IPS-18c (cell line): ENCODE results near the gene HAUS1.
"Not testable (repeated sequence)": the region's sequence is repeated elsewhere in the genome, so short reads cannot be mapped to it uniquely, and the experiment has no call there.

ENCODE experiments used
- H3K4me3 ChIP-seq: 2 replicates; pipeline ENCODE4 v1.7.0; 2013; ENCODE audit warnings: low read depth, mild to moderate bottlenecking, low read length, moderate library complexity; ENCODE audit not compliant: insufficient read depth
- H3K9me3 ChIP-seq: one replicate; pipeline ENCODE4 v1.6.1; 2013; ENCODE audit warnings: mild to moderate bottlenecking, low read length, moderate library complexity; ENCODE audit not compliant: control insufficient read depth, insufficient read depth

HAUS1 gene

DNA sequence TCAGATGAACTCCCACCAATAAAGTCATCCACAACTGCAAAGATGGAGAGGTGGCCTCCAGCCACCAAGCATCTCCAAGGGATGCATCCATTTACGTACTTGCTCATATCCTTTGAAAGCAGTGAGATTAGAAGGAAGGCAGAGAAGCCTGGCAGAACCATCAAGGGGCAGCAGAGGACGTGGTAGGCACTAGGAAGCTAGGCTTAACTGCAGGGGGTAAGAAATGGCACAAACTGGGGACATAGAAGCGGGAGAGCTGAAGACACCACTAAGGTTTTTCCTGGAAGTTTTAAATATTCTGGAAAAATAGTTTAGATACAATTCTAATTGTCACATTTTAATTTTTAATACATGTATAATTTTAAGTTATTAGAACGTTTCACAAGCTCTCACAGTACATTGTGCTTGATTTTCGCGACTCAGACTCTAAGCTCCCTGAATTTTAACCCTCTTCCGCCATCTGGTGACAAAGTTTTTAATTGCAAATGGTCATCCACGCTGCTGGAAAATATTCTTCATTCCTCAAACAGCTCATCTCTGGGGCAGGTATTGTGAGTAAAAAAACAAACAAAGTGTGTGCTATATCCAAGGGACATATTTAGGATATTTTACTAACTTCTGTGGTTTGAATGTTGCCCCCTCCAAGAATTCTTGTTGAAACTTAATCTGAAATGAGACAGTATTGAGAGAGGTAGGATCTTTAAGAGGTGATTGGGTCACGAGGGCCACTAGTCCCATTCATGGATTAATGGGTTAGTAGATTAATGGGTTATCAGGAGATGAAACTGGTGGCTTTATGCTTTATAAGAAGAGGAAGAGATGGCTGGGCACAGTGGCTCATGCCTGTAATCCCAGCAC is 30.5 kb upstream of the HAUS1 start:
- H3K9me3 ChIP-seq: no peaks in the 10 kb centered on the region
- H3K4me3 ChIP-seq: no peak overlapping the region

- Histone ChIP-seq H3K4me3 (no peak overlapping the region), H3K9me3 (no peaks in the 10 kb centered on the region)
Observed at GRCh38 chr18:46079336-46079735, 24.8 kb upstream of the HAUS1 start.

DNA sequence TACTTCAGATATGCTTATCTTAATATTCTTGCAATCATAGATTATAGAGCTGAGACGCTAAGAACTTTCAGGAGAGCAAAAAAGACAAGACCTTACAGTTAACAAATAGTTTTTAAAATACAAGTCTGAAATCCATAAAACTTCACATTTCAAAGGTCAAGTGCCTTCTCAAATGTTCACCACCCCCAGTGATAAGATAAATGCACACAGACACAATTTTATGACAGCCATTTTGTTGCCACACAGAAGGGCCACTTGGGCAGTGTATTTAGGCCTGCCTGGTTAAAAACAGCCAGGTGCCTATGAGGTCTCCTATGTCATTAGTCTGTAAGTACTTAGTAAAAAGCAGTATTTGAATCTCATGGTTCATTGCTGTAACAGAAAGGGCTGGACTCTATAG is 24.0 kb upstream of the HAUS1 start:
- Histone ChIP-seq H3K9me3 (no peaks in the 10 kb centered on the region), H3K4me3 (no peak overlapping the region)

DNA sequence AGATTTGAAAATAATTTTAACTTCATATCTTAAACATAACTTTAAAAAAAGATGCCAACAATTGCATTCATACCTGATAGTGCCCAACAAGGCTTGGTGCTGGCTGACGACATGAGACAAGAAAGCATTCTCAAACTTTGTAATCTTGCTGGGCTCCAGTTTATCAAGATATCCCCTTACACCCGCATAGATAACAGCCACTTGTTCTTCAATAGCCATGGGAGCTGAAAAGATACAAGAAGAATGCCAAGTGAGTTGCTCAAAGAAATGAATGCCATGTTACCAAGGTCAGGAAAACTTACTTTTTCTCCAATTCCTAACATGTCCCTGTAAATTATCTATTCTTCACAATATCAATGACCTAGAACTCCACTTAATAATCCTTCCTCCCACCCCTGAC is 19.8 kb upstream of the HAUS1 start:
- Histone ChIP-seq H3K9me3 (no peaks in the 10 kb centered on the region), H3K4me3 (no peak overlapping the region)

GRCh38 chr18:46088501-46088900 is 15.7 kb upstream of the HAUS1 start:
- not testable (repeated sequence) for H3K4me3 ChIP-seq, H3K9me3 ChIP-seq

DNA sequence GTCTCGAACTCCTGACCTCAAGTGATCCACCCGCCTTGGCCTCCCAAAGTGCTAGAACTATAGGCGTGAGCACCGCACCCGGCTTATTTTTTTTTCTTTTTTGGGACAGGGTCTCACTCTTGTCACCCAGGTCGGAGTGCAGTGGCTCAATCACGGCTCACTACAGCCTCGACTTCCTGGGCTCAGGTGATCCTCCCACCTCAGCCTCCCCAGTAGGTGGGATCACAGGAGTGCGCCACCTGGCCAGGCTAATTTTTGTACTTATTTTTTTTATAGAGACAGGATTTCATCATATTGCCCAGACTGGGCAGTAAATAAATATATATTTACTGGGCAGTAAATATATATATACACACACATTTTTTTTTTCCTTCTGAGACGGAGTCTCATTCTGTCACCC is 8.7 kb upstream of the HAUS1 start:
- Histone ChIP-seq H3K4me3 (no peak overlapping the region), H3K9me3 (no peaks in the 10 kb centered on the region)

- no peaks in the 10 kb centered on the region for H3K9me3 ChIP-seq
- peak overlapping the region; percentile 97 for H3K4me3 ChIP-seq
Observed at GRCh38 chr18:46096651-46097300, 7.4 kb upstream of the HAUS1 start.

- Histone ChIP-seq H3K4me3 (peak overlapping the region; percentile 97), H3K9me3 (no peaks in the 10 kb centered on the region)
Observed at GRCh38 chr18:46097431-46097800, 6.8 kb upstream of the HAUS1 start.

DNA sequence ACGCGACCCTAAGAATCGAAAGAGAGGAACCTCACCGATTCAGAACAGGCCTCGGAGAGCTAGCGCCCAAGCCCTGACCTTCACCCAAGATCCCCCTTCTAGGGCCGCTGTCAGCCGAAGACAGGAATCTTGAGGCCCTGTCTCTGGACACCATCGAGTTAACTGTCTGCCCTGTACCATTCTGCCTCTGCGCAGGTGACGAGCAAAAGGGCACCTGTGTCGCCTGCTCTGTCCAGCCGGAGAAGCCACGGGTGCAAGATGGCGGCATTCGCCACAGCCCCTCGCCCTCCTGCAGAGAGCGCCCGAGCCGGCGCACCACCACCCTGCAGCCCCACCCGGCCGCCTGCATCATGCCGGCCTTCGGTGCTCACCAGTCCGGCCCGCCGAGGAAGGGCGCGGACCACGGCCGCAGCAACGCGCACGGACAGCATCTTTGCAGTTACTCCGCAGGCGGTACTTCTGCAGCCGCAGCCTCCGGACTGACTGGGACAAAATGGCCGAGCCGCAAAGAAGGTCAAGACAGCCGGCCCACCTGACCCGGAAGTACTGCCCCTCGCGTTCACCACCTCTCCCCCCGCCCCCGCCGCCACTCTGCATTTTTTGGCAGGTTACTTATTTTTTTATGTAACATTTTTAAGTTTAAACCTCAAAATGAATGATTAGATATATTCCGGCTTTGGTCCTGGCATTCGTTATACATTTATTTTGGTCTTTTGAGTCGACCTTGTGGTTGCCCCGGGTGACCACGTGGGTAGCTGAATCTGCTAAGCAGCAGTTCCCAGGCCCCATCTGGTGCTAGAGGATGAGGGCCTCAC is 6.2 kb upstream of the HAUS1 start, which contains the start of gene ATP5F1A:
Gene ATP5F1A (minus strand): TSS at position 496 of the 815 bp plus-strand sequence. CDS start 65 bp downstream, at position 431.
- Histone ChIP-seq H3K9me3 (no peaks in the 10 kb centered on the region), H3K4me3 (peak within 1 kb of the TSS; percentile 97)

DNA sequence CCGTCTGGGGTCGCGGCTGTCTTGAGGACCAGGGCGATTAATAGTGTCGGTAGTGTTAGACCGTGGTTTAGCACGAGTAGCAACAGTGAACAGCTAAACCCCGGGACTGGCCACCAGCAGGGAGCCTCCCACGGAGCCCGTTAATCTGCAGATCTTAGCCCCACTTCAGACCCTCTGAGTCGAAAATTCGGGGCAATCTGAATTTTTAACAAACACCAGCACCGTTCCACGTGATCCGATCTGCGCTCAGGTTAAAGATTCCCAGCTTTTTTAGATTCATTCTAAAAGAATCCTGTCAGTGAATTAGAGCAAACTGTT is 5.6 kb upstream of the HAUS1 start:
- Histone ChIP-seq H3K9me3 (no peaks in the 10 kb centered on the region), H3K4me3 (peak overlapping the region; percentile 97)

DNA sequence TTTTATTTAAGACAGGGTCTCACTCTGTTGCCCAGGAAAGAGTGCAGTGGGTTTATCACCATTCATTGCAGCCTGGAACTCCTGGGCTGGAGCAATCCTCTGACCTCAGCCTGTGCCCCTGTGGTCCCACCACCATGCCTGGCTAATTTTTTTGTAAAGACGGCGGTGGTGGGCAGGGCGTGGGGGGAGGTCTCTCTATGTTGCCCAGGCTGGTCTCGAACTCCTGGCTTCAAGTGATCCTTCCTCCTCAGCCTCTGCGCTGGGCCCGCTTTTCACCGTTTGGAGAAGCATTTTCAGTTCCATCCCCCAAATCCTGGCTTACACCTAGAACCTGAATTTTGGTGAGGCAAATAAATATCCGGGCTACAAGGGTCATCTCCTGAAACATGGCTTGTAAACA is 4.7 kb upstream of the HAUS1 start:
- Histone ChIP-seq H3K4me3 (no peak overlapping the region), H3K9me3 (no peaks in the 10 kb centered on the region)

- H3K4me3 ChIP-seq: no peak overlapping the region
- no peaks in the 10 kb centered on the region for H3K9me3 ChIP-seq
Observed at GRCh38 chr18:46109386-46109785, 5.2 kb downstream of the HAUS1 start.

- no peaks in the 10 kb centered on the region for H3K9me3 ChIP-seq
- H3K4me3 ChIP-seq: no peak overlapping the region
Observed at GRCh38 chr18:46110406-46110805, 6.2 kb downstream of the HAUS1 start.

GRCh38 chr18:46113751-46114150 is 9.6 kb downstream of the HAUS1 start:
- Histone ChIP-seq H3K9me3 (no peaks in the 10 kb centered on the region), H3K4me3 (no peak overlapping the region)

DNA sequence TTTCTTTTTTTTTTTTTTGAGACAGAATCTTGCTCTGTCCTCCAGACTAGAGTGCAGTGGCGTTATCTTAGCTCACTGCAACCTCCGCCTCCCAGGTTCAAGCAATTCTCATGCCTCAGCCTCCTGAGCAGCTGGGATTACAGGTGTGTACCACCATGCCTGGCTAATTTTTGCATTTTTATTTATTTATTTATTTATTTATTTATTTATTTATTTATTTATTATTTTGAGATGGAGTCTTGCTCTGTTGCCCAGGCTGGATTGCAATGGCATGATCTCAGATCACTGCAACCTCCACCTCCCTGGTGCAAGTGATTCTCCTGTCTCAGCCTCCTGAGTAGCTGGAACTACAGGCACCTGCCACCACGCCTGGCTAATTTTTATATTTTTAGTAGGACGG is 22.4 kb downstream of the HAUS1 start:
- H3K9me3 ChIP-seq, H3K4me3 ChIP-seq: not testable (repeated sequence)

- H3K9me3 ChIP-seq: no peaks in the 10 kb centered on the region
- H3K4me3 ChIP-seq: no peak overlapping the region
Observed at GRCh38 chr18:46130061-46130460, 25.9 kb downstream of the HAUS1 start.

GRCh38 chr18:46130549-46130948 is 26.4 kb downstream of the HAUS1 start:
- H3K4me3 ChIP-seq, H3K9me3 ChIP-seq: not testable (repeated sequence)

DNA sequence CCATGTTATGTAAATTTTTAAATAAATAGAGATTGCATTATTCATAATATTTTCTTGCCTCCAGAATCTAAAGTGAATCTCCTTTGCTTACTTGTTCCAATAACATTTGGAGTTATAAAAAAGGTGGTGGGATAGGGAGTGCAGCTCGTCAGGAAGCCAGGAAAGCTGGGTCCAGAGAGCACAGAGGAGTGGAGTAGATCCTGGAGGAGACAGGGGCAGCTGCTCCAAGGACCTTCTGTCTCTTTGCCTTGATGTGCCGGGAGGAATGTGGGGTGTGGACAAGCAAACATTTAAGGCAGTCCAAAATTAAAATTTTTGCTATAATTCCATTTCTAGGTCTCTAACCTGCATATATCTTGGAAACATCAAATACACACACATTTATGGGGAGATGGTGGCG is 29.3 kb downstream of the HAUS1 start:
- Histone ChIP-seq H3K9me3 (no peaks in the 10 kb centered on the region), H3K4me3 (no peak overlapping the region)
